Omental fat pad (tissue), 4 donors: ENCODE data around the gene TNS1. TPM values are rescaled to one million over a fixed set of nuclear protein-coding genes. Genes with fewer than 3 reads are reported as not detected.

Experiments used
- ATAC-seq: fragments of 150-250 bp; one replicate; pipeline ENCODE4 v1.9.1; 2016; ENCODE audit warnings: mild to moderate bottlenecking, moderate library complexity; ENCODE audit not compliant: low FRiP score
- DNase-seq: peaks from one replicate; pipeline ENCODE4 v3.0.0-alpha.2; 2019; ENCODE audit warnings: low spot score
- total RNA-seq, 4 donors: library from RNA; depleted of rRNA; stranded (reverse); fragments of >200 nt; gene quantifications; one replicate each; pipeline ENCODE4 v1.1.0, GENCODE V29; 2016
- TF ChIP-seq, protein P1 (sequence below), 3 donors: fragments of 450-650 bp; IDR thresholded peaks; one replicate each; pipeline ENCODE4 v1.5.1; 2016 to 2017; ENCODE audit warnings: antibody characterized with exemption in 3 of 3, mild to moderate bottlenecking in 3 of 3, moderate library complexity in 2 of 3

Gene TNS1
- total RNA-seq, 4 donors from 2014 or later = 135 to 453 (median 361) TPM

- DNase-seq = no peak
- TF ChIP-seq, protein P1, sequence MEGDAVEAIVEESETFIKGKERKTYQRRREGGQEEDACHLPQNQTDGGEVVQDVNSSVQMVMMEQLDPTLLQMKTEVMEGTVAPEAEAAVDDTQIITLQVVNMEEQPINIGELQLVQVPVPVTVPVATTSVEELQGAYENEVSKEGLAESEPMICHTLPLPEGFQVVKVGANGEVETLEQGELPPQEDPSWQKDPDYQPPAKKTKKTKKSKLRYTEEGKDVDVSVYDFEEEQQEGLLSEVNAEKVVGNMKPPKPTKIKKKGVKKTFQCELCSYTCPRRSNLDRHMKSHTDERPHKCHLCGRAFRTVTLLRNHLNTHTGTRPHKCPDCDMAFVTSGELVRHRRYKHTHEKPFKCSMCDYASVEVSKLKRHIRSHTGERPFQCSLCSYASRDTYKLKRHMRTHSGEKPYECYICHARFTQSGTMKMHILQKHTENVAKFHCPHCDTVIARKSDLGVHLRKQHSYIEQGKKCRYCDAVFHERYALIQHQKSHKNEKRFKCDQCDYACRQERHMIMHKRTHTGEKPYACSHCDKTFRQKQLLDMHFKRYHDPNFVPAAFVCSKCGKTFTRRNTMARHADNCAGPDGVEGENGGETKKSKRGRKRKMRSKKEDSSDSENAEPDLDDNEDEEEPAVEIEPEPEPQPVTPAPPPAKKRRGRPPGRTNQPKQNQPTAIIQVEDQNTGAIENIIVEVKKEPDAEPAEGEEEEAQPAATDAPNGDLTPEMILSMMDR (IDR thresholded peaks at IDR 0.05) = no peak
- no peak for ATAC-seq
These were observed 97.4 kb downstream of the TNS1 start for GRCh38 chr2:217905395-217905794.

DNA sequence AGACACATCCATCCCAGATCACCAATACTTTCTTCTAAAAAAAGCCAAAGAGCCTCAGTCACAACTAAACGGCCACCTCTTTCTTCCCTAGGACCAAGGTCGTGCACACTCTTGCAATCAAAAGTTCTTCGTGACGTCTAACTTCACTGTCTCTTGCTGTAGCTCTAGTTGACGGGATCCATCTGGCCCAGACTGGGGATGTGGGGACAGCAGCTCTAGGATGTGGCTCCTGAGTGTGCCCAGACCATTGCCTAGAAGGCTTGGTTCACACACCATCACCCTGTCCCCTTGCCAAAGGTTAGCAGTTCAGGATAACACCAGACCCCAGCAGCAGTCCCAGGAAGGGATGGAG is 98.2 kb downstream of the TNS1 start:
- DNase-seq (no peak), ATAC-seq (no peak)
- TF ChIP-seq, protein P1 (IDR thresholded peaks at IDR 0.05) = no peak

GRCh38 chr2:217903859-217904613 is 98.8 kb downstream of the TNS1 start:
- ATAC-seq (no peak), DNase-seq (no peak)
- TF ChIP-seq, protein P1 (IDR thresholded peaks at IDR 0.05) = no peak

GRCh38 chr2:217903142-217903858 is 99.5 kb downstream of the TNS1 start:
- ATAC-seq (no peak), DNase-seq (no peak)
- TF ChIP-seq, protein P1 (IDR thresholded peaks at IDR 0.05) = no peak

DNA sequence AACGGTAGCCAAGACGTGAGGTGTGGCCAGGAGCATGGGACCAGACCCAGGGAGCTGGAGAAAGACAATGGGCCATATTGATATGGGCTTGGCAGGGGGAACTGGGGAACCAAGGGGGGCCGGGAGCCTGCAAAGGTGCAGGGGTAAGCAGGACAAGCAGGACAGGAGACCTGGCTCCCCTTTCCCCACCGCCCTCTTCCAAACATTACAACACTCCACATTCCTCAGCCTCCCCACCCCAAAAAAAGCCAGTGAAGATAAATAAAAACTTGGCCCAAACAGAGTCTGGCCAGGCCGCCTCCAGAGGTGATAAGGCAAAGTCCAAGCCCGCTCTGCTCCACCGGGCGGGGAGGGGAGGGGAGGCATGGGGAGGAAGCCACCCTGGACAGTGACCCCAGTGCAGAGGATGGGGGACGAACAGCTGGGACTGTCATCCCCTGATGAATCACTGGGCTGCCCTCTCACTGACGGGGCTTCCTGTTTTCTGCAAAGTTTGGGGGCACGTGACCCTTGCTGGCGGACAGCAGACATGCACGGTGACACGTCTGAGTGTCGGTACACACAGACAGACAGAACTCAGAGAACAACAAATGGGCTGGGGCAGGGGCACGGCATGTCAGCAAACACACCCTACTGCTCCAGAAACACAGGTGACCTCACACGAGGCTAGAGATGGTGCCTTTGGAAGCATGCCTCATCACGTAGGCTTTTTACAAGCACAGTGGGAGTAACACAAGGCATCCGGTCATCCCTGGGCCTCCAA is 100.2 kb downstream of the TNS1 start:
- TF ChIP-seq, protein P1 (IDR thresholded peaks at IDR 0.05) = no peak
- peak; percentile 67 for DNase-seq
- peak; percentile 37 for ATAC-seq

GRCh38 chr2:217901835-217902378 is 100.9 kb downstream of the TNS1 start:
- DNase-seq (no peak), ATAC-seq (no peak)
- TF ChIP-seq, protein P1 (IDR thresholded peaks at IDR 0.05) = no peak
